GM19372 (cell line): Measurements from ENCODE around the gene C11orf86.
A peak's percentile ranks its signal among the peaks of the same experiment; 100 is the strongest.
"Not testable (repeated sequence)": the region's sequence is repeated elsewhere in the genome, so short reads cannot be mapped to it uniquely, and the experiment has no call there.

Experiments used
- ATAC-seq: cut with Tn5 transposase; IDR thresholded peaks from one replicate; pipeline ENCODE4 v1.9.1; 2021; ENCODE audit warnings: mild to moderate bottlenecking, low read depth, moderate library complexity; ENCODE audit not compliant: unreplicated experiment

Gene C11orf86, protein sequence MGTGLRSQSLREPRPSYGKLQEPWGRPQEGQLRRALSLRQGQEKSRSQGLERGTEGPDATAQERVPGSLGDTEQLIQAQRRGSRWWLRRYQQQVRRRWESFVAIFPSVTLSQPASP

GRCh38 chr11:66974724-66975404 lies at the start of gene C11orf86:
C11orf86 (plus strand) TSS chr11:66975304; CDS start chr11:66975363, 59 bp downstream.
- ATAC-seq: no peak

DNA sequence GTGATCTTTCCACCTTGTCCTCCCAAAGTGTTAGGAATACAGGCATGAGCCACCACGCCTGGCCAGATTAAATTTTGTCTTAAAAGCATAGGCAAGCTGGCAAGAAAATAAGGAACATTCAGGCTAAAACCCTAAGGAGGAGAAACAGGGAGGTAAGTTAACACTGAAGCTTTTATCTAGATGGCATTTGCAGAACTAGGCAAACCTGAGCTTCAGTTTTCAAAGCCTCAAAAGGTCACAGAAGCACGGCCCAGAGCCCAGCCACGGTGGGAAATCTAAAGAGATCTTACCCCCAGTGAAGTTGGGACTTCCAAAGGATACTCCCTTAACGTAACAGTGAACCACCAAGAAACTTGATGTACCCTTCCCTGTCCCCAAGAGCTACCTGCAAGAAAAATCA lies 45.4 kb upstream of the C11orf86 start:
- no peak for ATAC-seq

DNA sequence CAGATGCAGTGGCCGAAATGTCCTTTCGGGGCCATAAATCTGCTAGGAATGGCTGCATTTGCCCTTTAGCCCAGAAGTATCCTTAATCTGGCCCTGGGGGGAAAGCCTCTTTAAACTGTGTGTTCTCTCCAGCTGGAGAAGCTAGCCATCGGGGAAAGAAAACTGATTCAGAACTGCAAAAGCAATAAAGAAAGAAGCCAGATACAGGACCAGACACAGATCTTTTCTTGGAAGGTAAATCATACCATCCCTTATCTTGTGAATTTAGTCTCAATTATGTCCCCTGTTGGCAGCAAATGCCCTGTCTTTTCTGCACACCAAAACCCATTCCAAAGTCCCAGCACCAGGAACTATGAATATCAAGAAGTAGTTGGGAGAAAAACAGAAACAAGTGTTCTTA lies 42.6 kb upstream of the C11orf86 start:
- ATAC-seq: no peak

DNA sequence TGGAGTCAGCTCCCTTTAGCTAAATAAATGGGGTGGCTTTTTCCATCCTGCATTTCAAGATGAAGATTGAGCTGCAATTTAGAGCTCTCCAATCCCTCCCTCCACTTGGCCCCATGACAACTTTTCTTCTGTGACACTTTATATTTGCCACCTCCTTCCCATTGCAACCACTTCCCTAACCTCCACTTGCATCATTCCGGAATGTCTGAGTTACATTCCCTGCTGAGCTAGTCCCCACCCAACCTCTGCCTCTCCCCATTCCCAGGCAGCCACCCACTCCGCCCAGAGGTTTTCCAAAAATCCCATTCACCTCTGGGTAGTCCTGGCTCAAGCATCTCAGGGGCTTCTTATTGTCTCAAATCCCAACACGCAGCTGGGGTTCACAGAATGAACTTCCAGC lies 41.6 kb upstream of the C11orf86 start:
- no peak for ATAC-seq

DNA sequence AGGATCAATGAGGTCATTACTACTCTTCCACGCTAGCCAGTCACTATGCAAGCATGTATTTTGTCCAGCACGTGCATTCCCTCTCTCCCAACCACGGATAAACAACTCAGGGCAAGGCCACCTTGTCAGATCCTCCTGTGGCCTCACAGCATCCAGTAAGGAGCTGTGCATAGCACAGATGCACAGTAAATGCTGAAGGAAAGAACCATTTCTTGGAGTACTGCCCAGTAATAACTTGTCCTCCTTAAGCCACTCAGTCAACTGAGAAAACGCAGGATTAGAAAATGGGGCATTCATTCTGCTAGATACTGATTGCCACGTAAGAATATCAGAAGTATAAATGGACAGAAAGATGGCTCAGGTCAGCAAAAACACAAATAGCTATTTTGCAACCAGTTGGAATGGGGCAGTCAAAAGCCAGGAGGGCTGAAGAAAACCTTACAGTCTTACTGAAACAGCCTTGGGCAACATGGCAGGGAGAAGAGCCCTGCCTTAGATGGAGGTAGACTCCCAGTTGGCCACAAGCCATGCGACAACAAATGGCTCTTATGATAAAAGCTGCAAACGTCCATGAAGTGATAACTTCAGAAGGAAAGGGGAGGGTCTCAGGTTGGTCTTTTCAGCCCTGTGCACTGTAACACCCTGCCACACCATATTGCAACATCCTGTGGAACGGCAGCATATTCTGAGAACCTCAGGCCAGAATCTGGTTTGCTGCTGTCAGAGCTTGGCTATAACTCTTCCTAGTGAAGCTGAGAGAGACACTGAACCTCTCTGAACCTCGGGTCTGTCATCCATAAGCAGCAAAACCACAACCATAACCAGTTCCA lies 39.9 kb upstream of the C11orf86 start:
- no peak for ATAC-seq

- ATAC-seq: no peak
Measured at GRCh38 chr11:66936311-66936711, 38.8 kb upstream of the C11orf86 start.

GRCh38 chr11:66937193-66937733 lies 37.8 kb upstream of the C11orf86 start:
- ATAC-seq: no peak

DNA sequence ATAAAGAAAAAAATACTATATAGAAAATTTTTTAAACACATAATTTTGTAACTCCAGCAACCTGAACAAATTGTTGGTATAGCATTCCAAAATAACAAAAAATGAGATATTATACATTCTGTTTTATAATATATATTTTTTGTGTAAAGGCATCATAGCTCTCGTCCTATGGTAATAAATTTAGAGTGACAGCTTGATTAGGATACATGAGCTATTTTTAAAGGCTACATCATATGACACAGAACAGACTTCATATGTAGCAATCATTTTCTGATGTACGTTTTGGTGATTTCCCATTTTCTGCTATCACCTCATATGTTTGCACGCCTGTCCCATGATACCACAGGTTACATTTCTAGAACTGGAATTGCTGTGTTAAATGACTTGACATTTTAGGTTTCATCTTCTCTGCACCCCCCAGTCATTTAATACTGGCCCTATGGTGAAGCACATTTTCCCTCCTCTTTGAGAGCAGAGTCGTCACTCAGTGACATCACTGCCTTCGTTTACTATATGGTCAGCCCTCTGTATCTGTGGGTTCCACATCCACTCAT lies 36.4 kb upstream of the C11orf86 start:
- ATAC-seq: no peak

- ATAC-seq: no peak
Measured at GRCh38 chr11:66950112-66950535, 25.0 kb upstream of the C11orf86 start.

- ATAC-seq: no peak
Measured at GRCh38 chr11:66951135-66951534, 24.0 kb upstream of the C11orf86 start.

GRCh38 chr11:66951927-66952337 lies 23.2 kb upstream of the C11orf86 start:
- no peak for ATAC-seq

DNA sequence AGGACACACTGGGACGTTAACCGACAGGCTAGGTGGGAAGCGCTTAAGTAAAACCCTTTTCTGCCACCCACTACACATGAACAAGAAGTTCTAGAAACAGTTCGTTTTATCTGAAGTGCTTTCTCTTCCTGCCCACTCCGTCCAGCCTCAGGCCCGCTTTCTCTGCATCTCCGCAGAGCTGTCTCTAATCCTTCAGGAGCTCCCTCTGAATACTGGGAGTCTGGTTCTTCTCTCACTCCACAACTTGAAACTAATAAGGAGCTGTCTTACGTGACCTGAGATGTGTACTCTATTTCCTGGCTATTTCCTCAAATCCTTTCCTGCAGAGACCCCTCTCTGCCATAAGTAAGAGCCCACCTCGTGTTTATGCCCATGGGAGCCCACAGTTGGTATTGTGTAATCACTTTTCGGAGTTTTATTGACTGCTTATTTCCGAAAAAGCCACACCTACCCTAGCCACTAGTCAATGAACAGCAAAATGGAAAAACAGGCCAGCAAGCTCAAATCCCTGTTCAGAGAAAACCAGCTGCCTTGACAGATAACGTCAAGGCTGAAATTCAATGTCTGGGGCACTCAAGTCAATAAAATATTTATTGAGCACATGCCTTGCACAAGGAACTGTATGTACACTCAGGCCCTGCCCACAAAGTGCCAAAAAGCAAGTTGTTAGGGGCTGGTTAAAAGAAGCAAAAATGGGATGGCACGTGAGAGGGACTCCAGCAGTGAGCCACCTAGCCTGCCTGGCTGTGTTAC lies 21.8 kb upstream of the C11orf86 start:
- no peak for ATAC-seq

- ATAC-seq: no peak
Measured at GRCh38 chr11:66956689-66957290, 18.3 kb upstream of the C11orf86 start.

- peak; percentile 39 for ATAC-seq
Measured at GRCh38 chr11:66957971-66958231, 17.2 kb upstream of the C11orf86 start.

- peak; percentile 98 for ATAC-seq
Measured at GRCh38 chr11:66958232-66958955, 16.7 kb upstream of the C11orf86 start, which contains the start of gene PC. PC (minus strand) TSS chr11:66958383; CDS start chr11:66872159, 86,224 bp downstream.

- no peak for ATAC-seq
Measured at GRCh38 chr11:66958956-66959274, 16.2 kb upstream of the C11orf86 start.

DNA sequence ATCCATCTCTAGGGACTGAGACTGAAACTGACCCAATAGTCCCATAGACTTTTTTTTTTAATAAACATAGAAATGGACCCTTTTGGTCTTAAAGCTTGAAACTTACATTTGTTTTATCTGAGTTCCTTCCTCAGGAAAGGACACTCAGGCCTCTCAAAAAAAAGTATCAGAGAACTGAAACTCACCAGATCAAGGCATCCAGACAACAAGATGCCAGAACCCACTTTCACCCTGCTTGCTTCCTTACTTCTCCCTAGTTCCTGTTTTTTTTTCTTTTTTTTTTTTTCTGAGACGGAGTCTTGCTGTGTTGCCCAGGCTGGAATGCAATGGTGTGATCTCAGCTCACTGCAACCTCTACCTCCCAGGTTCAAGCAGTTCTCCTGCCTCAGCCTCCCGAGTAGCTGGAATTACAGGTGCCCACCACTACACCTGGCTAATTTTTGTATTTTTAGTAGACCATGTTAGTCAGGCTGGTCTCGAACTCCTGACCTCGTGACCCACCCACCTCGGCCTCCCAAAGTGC lies 13.4 kb upstream of the C11orf86 start:
- ATAC-seq: not testable (repeated sequence)

- no peak for ATAC-seq
Measured at GRCh38 chr11:66962247-66962646, 12.9 kb upstream of the C11orf86 start.

- ATAC-seq: no peak
Measured at GRCh38 chr11:66962801-66963200, 12.3 kb upstream of the C11orf86 start.
